ENCODE results near the gene NTN1.

- TF ChIP-seq EP300 (IDR thresholded peaks at IDR 0.05) = no peak
- TF ChIP-seq CTCF (IDR thresholded peaks at IDR 0.05) = no peak
- no peak for TF ChIP-seq POLR2A (IDR thresholded peaks at IDR 0.05)
Measured at GRCh38 chr17:9167379-9167778, 146.1 kb downstream of the NTN1 start.

Measured in ovary (tissue), 3 donors.